CD4-positive, alpha-beta T cell treated with Interleukin-10 for 1 hour (primary cell): ENCODE data around the gene GCM1.

Source experiments
- DNase-seq: peaks from one replicate; pipeline ENCODE4 v3.0.0-alpha.2; 2020

The GCM1 gene

GRCh38 chr6:53151676-53152075 is 3.0 kb upstream of the GCM1 start:
- DNase-seq: peak; percentile 9

GRCh38 chr6:53144802-53145201 is 3.8 kb downstream of the GCM1 start:
- DNase-seq: no peak

- DNase-seq: no peak
Observed at GRCh38 chr6:53143710-53144109, 4.9 kb downstream of the GCM1 start.

- DNase-seq: no peak
Observed at GRCh38 chr6:53142810-53143209, 5.8 kb downstream of the GCM1 start.

GRCh38 chr6:53139841-53140413 is 8.7 kb downstream of the GCM1 start:
- DNase-seq: no peak

GRCh38 chr6:53136000-53136609 is 12.5 kb downstream of the GCM1 start:
- DNase-seq: no peak

- no peak for DNase-seq
Observed at GRCh38 chr6:53134601-53135235, 13.9 kb downstream of the GCM1 start.

- no peak for DNase-seq
Observed at GRCh38 chr6:53133961-53134360, 14.7 kb downstream of the GCM1 start.

GRCh38 chr6:53130569-53131290 is 17.9 kb downstream of the GCM1 start:
- DNase-seq: no peak

GRCh38 chr6:53128842-53129241 is 19.8 kb downstream of the GCM1 start:
- no peak for DNase-seq

GRCh38 chr6:53125276-53125675 is 23.4 kb downstream of the GCM1 start:
- DNase-seq: no peak

- DNase-seq: no peak
Observed at GRCh38 chr6:53124131-53124800, 24.4 kb downstream of the GCM1 start.

- DNase-seq: no peak
Observed at GRCh38 chr6:53119772-53120409, 28.8 kb downstream of the GCM1 start.

GRCh38 chr6:53119349-53119748 is 29.3 kb downstream of the GCM1 start:
- DNase-seq: no peak

GRCh38 chr6:53115741-53116140 is 32.9 kb downstream of the GCM1 start:
- DNase-seq: no peak

GRCh38 chr6:53115113-53115512 is 33.5 kb downstream of the GCM1 start:
- no peak for DNase-seq

GRCh38 chr6:53113742-53114141 is 34.9 kb downstream of the GCM1 start:
- DNase-seq: no peak

- no peak for DNase-seq
Observed at GRCh38 chr6:53112871-53113270, 35.8 kb downstream of the GCM1 start.

- no peak for DNase-seq
Observed at GRCh38 chr6:53112404-53112803, 36.2 kb downstream of the GCM1 start.

GRCh38 chr6:53111865-53112264 is 36.8 kb downstream of the GCM1 start:
- DNase-seq: no peak

GRCh38 chr6:53109612-53110011 is 39.0 kb downstream of the GCM1 start:
- no peak for DNase-seq

- no peak for DNase-seq
Observed at GRCh38 chr6:53107091-53107490, 41.5 kb downstream of the GCM1 start.

- no peak for DNase-seq
Observed at GRCh38 chr6:53104916-53105315, 43.7 kb downstream of the GCM1 start.
